ENCODE results near the gene ABCF2.

DNA sequence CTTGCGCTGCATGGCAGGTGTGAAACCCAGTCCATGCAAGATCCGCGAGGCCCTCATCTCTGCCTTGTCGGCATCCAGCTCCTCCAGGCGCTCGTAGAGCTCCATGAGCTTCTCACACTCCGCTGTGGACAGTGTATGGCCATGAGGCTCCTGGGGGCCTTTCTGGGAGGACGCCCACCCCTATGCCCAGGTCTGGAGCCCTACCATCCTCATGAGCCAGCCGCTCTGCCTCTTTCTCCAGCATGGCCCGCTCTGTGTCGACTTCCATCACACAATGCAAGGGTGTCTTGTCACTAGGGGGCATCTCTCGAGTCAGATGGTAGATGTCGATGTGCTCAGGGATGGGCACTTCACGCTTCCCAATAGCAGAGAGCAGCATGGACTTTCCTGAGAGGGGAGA, 3.3 kb downstream of the ABCF2 start:
- TF ChIP-seq, protein P1, sequence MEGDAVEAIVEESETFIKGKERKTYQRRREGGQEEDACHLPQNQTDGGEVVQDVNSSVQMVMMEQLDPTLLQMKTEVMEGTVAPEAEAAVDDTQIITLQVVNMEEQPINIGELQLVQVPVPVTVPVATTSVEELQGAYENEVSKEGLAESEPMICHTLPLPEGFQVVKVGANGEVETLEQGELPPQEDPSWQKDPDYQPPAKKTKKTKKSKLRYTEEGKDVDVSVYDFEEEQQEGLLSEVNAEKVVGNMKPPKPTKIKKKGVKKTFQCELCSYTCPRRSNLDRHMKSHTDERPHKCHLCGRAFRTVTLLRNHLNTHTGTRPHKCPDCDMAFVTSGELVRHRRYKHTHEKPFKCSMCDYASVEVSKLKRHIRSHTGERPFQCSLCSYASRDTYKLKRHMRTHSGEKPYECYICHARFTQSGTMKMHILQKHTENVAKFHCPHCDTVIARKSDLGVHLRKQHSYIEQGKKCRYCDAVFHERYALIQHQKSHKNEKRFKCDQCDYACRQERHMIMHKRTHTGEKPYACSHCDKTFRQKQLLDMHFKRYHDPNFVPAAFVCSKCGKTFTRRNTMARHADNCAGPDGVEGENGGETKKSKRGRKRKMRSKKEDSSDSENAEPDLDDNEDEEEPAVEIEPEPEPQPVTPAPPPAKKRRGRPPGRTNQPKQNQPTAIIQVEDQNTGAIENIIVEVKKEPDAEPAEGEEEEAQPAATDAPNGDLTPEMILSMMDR (conservative IDR thresholded peaks at IDR 0.05; ENCODE audit: low read depth, low read length): no peak
- TF ChIP-seq EZH2 (IDR thresholded peaks at IDR 0.05; ENCODE audit: borderline replicate concordance, low read depth, low read length, poor library complexity, severe bottlenecking): no peak

Data from A673 (cell line).